ENCODE measurements around the gene SYNPO.
A peak's percentile ranks its signal among the peaks of the same experiment; 100 is the strongest.

SYNPO gene

GRCh38 chr5:150694612-150695011 lies 54.2 kb downstream of the SYNPO start:
- no peak for DNase-seq (ENCODE audit: low read depth)

DNA sequence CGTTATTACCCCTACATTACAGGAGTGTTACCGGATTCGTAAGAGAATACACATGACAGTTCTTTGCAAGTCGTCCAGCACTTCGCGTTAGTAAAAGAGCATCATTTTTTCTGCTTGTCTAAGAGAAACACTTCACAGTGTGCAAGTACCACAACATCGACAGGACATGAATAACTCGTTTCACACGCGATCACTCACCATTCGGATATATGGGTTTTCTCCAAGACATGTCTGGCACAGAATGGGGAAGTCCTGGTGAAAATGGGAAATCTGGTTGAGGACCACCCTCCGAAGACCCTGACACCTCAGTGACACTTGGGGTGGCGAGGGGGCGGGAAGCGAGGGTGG lies 59.8 kb downstream of the SYNPO start:
- DNase-seq (ENCODE audit: low read depth): no peak

- DNase-seq (ENCODE audit: low read depth): peak; percentile 84
Observed at GRCh38 chr5:150700594-150701377, 60.3 kb downstream of the SYNPO start, which contains the start of gene RBM22. RBM22 (minus strand) TSS chr5:150701062; CDS start chr5:150700985, 77 bp downstream.

GRCh38 chr5:150703762-150704161 lies 63.3 kb downstream of the SYNPO start:
- DNase-seq (ENCODE audit: low read depth): no peak

DNA sequence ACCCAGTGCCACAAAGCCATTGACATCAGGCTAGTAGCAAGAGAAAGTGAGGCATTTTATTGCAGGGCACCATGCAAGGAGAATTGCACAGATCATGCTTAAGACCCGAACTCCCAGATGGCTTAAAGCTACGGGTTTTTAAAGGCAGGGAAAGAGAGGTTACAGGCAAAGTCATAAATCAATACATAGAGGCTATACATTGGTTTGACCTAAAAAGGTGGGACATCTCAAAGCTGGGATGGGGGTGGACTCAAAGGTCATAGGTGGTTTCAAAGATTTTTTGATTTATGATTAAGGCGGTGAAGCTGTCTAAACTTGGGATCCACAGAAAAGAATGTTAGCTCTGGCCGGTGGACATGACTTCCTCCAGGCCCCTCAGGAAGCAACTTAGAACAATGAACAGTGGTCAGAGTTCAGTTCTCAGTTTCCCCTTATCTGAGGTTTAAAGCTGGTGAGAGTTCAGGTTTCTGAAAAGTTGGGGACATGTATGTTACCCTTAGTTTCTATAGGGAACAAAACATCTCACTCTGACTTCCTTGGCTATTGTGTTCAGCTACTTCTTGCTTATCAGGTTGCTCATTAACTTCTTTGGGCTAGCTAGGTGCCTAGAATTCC lies 66.4 kb downstream of the SYNPO start:
- DNase-seq (ENCODE audit: low read depth): no peak
